ENCODE measurements around the gene IL1RAPL1. TPM values are rescaled to one million over a fixed set of nuclear protein-coding genes. Genes with fewer than 3 reads are reported as not detected.

IL1RAPL1 gene
- total RNA-seq, 2 experiments from 2014 or later = not detected

GRCh38 chrX:29376584-29376983 is 789.3 kb downstream of the IL1RAPL1 start:
- Mint-ChIP-seq H3K27me3 (ENCODE audit: low read depth) (no peaks in the 10 kb centered on the region), H3K4me3 (no peak overlapping the region), H3K4me1 (ENCODE audit: low read depth) (no peaks in the 10 kb centered on the region), H3K36me3 (ENCODE audit: low read depth) (no peaks in the 10 kb centered on the region), H3K27ac (no peak overlapping the region), H3K9me3 (peaks cover 6% of the 10 kb centered on the region)
- CTCF ChIA-PET = no interaction called here
- intact Hi-C loops (cut with micrococcal nuclease) = no loop called here
- no peak for DNase-seq

GRCh38 chrX:29382811-29383210 is 795.6 kb downstream of the IL1RAPL1 start:
- DNase-seq = no peak
- intact Hi-C loops (cut with micrococcal nuclease) = no loop called here
- no peaks in the 10 kb centered on the region for H3K36me3 Mint-ChIP-seq (ENCODE audit: low read depth)
- CTCF ChIA-PET = no interaction called here
- peaks cover 6% of the 10 kb centered on the region for H3K9me3 Mint-ChIP-seq
- no peak overlapping the region for H3K27ac Mint-ChIP-seq
- H3K27me3 Mint-ChIP-seq (ENCODE audit: low read depth) = no peaks in the 10 kb centered on the region
- H3K4me3 Mint-ChIP-seq = no peak overlapping the region
- H3K4me1 Mint-ChIP-seq (ENCODE audit: low read depth) = no peaks in the 10 kb centered on the region

GRCh38 chrX:29388509-29388908 is 801.3 kb downstream of the IL1RAPL1 start:
- Mint-ChIP-seq H3K4me3 (no peak overlapping the region), H3K27ac (no peak overlapping the region), H3K9me3 (peaks cover 3% of the 10 kb centered on the region), H3K36me3 (ENCODE audit: low read depth) (no peaks in the 10 kb centered on the region), H3K27me3 (ENCODE audit: low read depth) (no peaks in the 10 kb centered on the region), H3K4me1 (ENCODE audit: low read depth) (no peaks in the 10 kb centered on the region)
- intact Hi-C loops (cut with micrococcal nuclease) = no loop called here
- DNase-seq = no peak
- CTCF ChIA-PET = no interaction called here

GRCh38 chrX:29397506-29397905 is 810.3 kb downstream of the IL1RAPL1 start:
- H3K36me3 Mint-ChIP-seq (ENCODE audit: low read depth) = no peaks in the 10 kb centered on the region
- intact Hi-C loops (cut with micrococcal nuclease) = no loop called here
- H3K4me3 Mint-ChIP-seq = no peak overlapping the region
- DNase-seq = no peak
- CTCF ChIA-PET = no interaction called here
- peaks cover 2% of the 10 kb centered on the region for H3K9me3 Mint-ChIP-seq
- no peak overlapping the region for H3K27ac Mint-ChIP-seq
- no peaks in the 10 kb centered on the region for H3K4me1 Mint-ChIP-seq (ENCODE audit: low read depth)
- no peaks in the 10 kb centered on the region for H3K27me3 Mint-ChIP-seq (ENCODE audit: low read depth)

- no peak for DNase-seq
- intact Hi-C loops (cut with micrococcal nuclease) = no loop called here
- H3K4me1 Mint-ChIP-seq (ENCODE audit: low read depth) = no peaks in the 10 kb centered on the region
- CTCF ChIA-PET = no interaction called here
- no peaks in the 10 kb centered on the region for H3K36me3 Mint-ChIP-seq (ENCODE audit: low read depth)
- no peaks in the 10 kb centered on the region for H3K9me3 Mint-ChIP-seq
- H3K27me3 Mint-ChIP-seq (ENCODE audit: low read depth) = no peaks in the 10 kb centered on the region
- H3K4me3 Mint-ChIP-seq = no peak overlapping the region
- H3K27ac Mint-ChIP-seq = no peak overlapping the region
Measured at GRCh38 chrX:29407357-29407756, 820.1 kb downstream of the IL1RAPL1 start.

- no peaks in the 10 kb centered on the region for H3K27me3 Mint-ChIP-seq (ENCODE audit: low read depth)
- H3K27ac Mint-ChIP-seq = no peak overlapping the region
- peaks cover 1% of the 10 kb centered on the region for H3K9me3 Mint-ChIP-seq
- intact Hi-C loops (cut with micrococcal nuclease) = no loop called here
- H3K4me1 Mint-ChIP-seq (ENCODE audit: low read depth) = no peaks in the 10 kb centered on the region
- CTCF ChIA-PET = no interaction called here
- no peaks in the 10 kb centered on the region for H3K36me3 Mint-ChIP-seq (ENCODE audit: low read depth)
- no peak overlapping the region for H3K4me3 Mint-ChIP-seq
- no peak for DNase-seq
Measured at GRCh38 chrX:29419774-29420553, 832.7 kb downstream of the IL1RAPL1 start.

GRCh38 chrX:29422034-29422433 is 834.8 kb downstream of the IL1RAPL1 start:
- no peaks in the 10 kb centered on the region for H3K36me3 Mint-ChIP-seq (ENCODE audit: low read depth)
- no peak for DNase-seq
- intact Hi-C loops (cut with micrococcal nuclease) = no loop called here
- CTCF ChIA-PET = no interaction called here
- H3K27ac Mint-ChIP-seq = no peak overlapping the region
- peaks cover 2% of the 10 kb centered on the region for H3K9me3 Mint-ChIP-seq
- H3K4me1 Mint-ChIP-seq (ENCODE audit: low read depth) = no peaks in the 10 kb centered on the region
- H3K27me3 Mint-ChIP-seq (ENCODE audit: low read depth) = no peaks in the 10 kb centered on the region
- no peak overlapping the region for H3K4me3 Mint-ChIP-seq

- CTCF ChIA-PET = no interaction called here
- Mint-ChIP-seq H3K27me3 (ENCODE audit: low read depth) (no peaks in the 10 kb centered on the region), H3K36me3 (ENCODE audit: low read depth) (no peaks in the 10 kb centered on the region), H3K27ac (no peak overlapping the region), H3K4me3 (no peak overlapping the region), H3K4me1 (ENCODE audit: low read depth) (no peaks in the 10 kb centered on the region), H3K9me3 (peaks cover 5% of the 10 kb centered on the region)
- intact Hi-C loops (cut with micrococcal nuclease) = no loop called here
- DNase-seq = no peak
Measured at GRCh38 chrX:29431895-29432294, 844.6 kb downstream of the IL1RAPL1 start.

- H3K4me1 Mint-ChIP-seq (ENCODE audit: low read depth) = no peaks in the 10 kb centered on the region
- no peak overlapping the region for H3K27ac Mint-ChIP-seq
- intact Hi-C loops (cut with micrococcal nuclease) = no loop called here
- CTCF ChIA-PET = no interaction called here
- H3K4me3 Mint-ChIP-seq = no peak overlapping the region
- H3K9me3 Mint-ChIP-seq = peaks cover 1% of the 10 kb centered on the region
- H3K27me3 Mint-ChIP-seq (ENCODE audit: low read depth) = no peaks in the 10 kb centered on the region
- DNase-seq = no peak
- H3K36me3 Mint-ChIP-seq (ENCODE audit: low read depth) = no peaks in the 10 kb centered on the region
Measured at GRCh38 chrX:29432534-29432933, 845.3 kb downstream of the IL1RAPL1 start.

GRCh38 chrX:29434939-29435338 is 847.7 kb downstream of the IL1RAPL1 start:
- H3K4me1 Mint-ChIP-seq (ENCODE audit: low read depth) = no peaks in the 10 kb centered on the region
- no peaks in the 10 kb centered on the region for H3K36me3 Mint-ChIP-seq (ENCODE audit: low read depth)
- H3K4me3 Mint-ChIP-seq = no peak overlapping the region
- H3K9me3 Mint-ChIP-seq = no peaks in the 10 kb centered on the region
- H3K27me3 Mint-ChIP-seq (ENCODE audit: low read depth) = no peaks in the 10 kb centered on the region
- no peak overlapping the region for H3K27ac Mint-ChIP-seq
- intact Hi-C loops (cut with micrococcal nuclease) = no loop called here
- no peak for DNase-seq
- CTCF ChIA-PET = no interaction called here

GRCh38 chrX:29435396-29435795 is 848.1 kb downstream of the IL1RAPL1 start:
- CTCF ChIA-PET = no interaction called here
- H3K27ac Mint-ChIP-seq = no peak overlapping the region
- DNase-seq = no peak
- H3K4me3 Mint-ChIP-seq = no peak overlapping the region
- H3K27me3 Mint-ChIP-seq (ENCODE audit: low read depth) = no peaks in the 10 kb centered on the region
- intact Hi-C loops (cut with micrococcal nuclease) = no loop called here
- no peaks in the 10 kb centered on the region for H3K36me3 Mint-ChIP-seq (ENCODE audit: low read depth)
- no peaks in the 10 kb centered on the region for H3K9me3 Mint-ChIP-seq
- no peaks in the 10 kb centered on the region for H3K4me1 Mint-ChIP-seq (ENCODE audit: low read depth)

GRCh38 chrX:29447867-29448266 is 860.6 kb downstream of the IL1RAPL1 start:
- CTCF ChIA-PET = no interaction called here
- no peaks in the 10 kb centered on the region for H3K9me3 Mint-ChIP-seq
- intact Hi-C loops (cut with micrococcal nuclease) = no loop called here
- H3K27ac Mint-ChIP-seq = no peak overlapping the region
- no peaks in the 10 kb centered on the region for H3K27me3 Mint-ChIP-seq (ENCODE audit: low read depth)
- DNase-seq = no peak
- no peak overlapping the region for H3K4me3 Mint-ChIP-seq
- H3K36me3 Mint-ChIP-seq (ENCODE audit: low read depth) = no peaks in the 10 kb centered on the region
- no peaks in the 10 kb centered on the region for H3K4me1 Mint-ChIP-seq (ENCODE audit: low read depth)

GRCh38 chrX:29453333-29453732 is 866.1 kb downstream of the IL1RAPL1 start:
- intact Hi-C loops (cut with micrococcal nuclease) = no loop called here
- Mint-ChIP-seq H3K27ac (no peak overlapping the region), H3K36me3 (ENCODE audit: low read depth) (no peaks in the 10 kb centered on the region), H3K4me3 (no peak overlapping the region), H3K4me1 (ENCODE audit: low read depth) (no peaks in the 10 kb centered on the region), H3K9me3 (peaks cover 2% of the 10 kb centered on the region), H3K27me3 (ENCODE audit: low read depth) (no peaks in the 10 kb centered on the region)
- no peak for DNase-seq
- CTCF ChIA-PET = no interaction called here
